Neuronal stem cell (in vitro differentiated cells): Measurements from ENCODE around the gene NAA38.

Source experiments
- DNase-seq: peaks from one replicate; pipeline ENCODE4 v3.0.0-alpha.2; 2013; ENCODE audit warnings: low spot score
- H2AFZ ChIP-seq: one replicate; pipeline ENCODE4 v1.6.1; 2013; ENCODE audit warnings: mild to moderate bottlenecking, low read length, inconsistent platforms
- H2AK5ac ChIP-seq: 2 replicates; pipeline ENCODE4 v1.6.1; 2013; ENCODE audit warnings: low read depth, mild to moderate bottlenecking, inconsistent platforms, low read length, moderate library complexity, mixed read lengths
- H2BK120ac ChIP-seq: 2 replicates; pipeline ENCODE4 v1.6.1; 2013; ENCODE audit warnings: low read depth, mild to moderate bottlenecking, inconsistent platforms, low read length, moderate library complexity, mixed read lengths
- H2BK12ac ChIP-seq: one replicate; pipeline ENCODE4 v1.6.1; 2013; ENCODE audit warnings: low read length, inconsistent platforms
- H2BK15ac ChIP-seq: 2 replicates; pipeline ENCODE4 v1.6.1; 2013; ENCODE audit warnings: mild to moderate bottlenecking, low read length, inconsistent platforms, mixed read lengths
- H2BK5ac ChIP-seq: one replicate; pipeline ENCODE4 v1.6.1; 2013; ENCODE audit warnings: inconsistent platforms, mild to moderate bottlenecking, low read length, moderate library complexity
- H3K14ac ChIP-seq: one replicate; pipeline ENCODE4 v1.6.1; 2013; ENCODE audit warnings: low read length, inconsistent platforms
- H3K18ac ChIP-seq: 2 replicates; pipeline ENCODE4 v1.6.1; 2013; ENCODE audit warnings: low read length, inconsistent platforms
- H3K23ac ChIP-seq: 2 replicates; pipeline ENCODE4 v1.6.1; 2013; ENCODE audit warnings: low read depth, mild to moderate bottlenecking, mixed read lengths, low read length, inconsistent platforms; ENCODE audit not compliant: poor library complexity
- H3K27ac ChIP-seq: replicated peaks from 3 replicates; pipeline ENCODE4 v1.5.1; 2013; ENCODE audit warnings: low read length, inconsistent platforms
- H3K27me3 ChIP-seq, 3 experiments: 2 replicates each; pipeline ENCODE4 v1.6.1; 2013; ENCODE audit warnings: low read length in 3 of 3, mild to moderate bottlenecking in 2 of 3, inconsistent platforms in 1 of 3, low read depth in 1 of 3, mixed read lengths in 1 of 3, moderate library complexity in 1 of 3; ENCODE audit not compliant: control insufficient read depth in 3 of 3, insufficient read depth in 3 of 3
- H3K36me3 ChIP-seq, 2 donors: replicated peaks in 1 of 2; 2 replicates each; pipeline ENCODE4 v1.6.1; 2013; ENCODE audit warnings: low read length in 2 of 2; ENCODE audit not compliant: control insufficient read depth in 2 of 2, insufficient read depth in 2 of 2
- H3K4ac ChIP-seq: 2 replicates; pipeline ENCODE4 v1.6.1; 2013; ENCODE audit warnings: inconsistent platforms, mild to moderate bottlenecking, low read length, moderate library complexity
- H3K4me1 ChIP-seq, 2 donors: 1 replicate in 1 of 2; 2 replicates in 1 of 2; pipeline ENCODE4 v1.6.1; 2013; ENCODE audit warnings: low read length in 2 of 2, low read depth in 1 of 2; ENCODE audit not compliant: control insufficient read depth in 2 of 2, insufficient read depth in 1 of 2
- H3K4me2 ChIP-seq: one replicate; pipeline ENCODE4 v1.6.1; 2013; ENCODE audit warnings: mild to moderate bottlenecking, low read length, inconsistent platforms; ENCODE audit not compliant: insufficient read depth, poor library complexity, severe bottlenecking
- H3K4me3 ChIP-seq, 2 donors: 2 replicates each; pipeline ENCODE4 v1.5.1; 2013; ENCODE audit warnings: low read length in 2 of 2, mild to moderate bottlenecking in 2 of 2, inconsistent platforms in 1 of 2, moderate library complexity in 1 of 2
- H3K79me1 ChIP-seq: one replicate; pipeline ENCODE4 v1.6.1; 2013; ENCODE audit warnings: low read depth, mild to moderate bottlenecking, inconsistent platforms, low read length, moderate library complexity
- H3K9ac ChIP-seq: one replicate; pipeline ENCODE4 v1.6.1; 2013; ENCODE audit warnings: mild to moderate bottlenecking, low read depth, low read length, inconsistent platforms; ENCODE audit not compliant: poor library complexity
- H3K9me3 ChIP-seq, 2 donors: replicated peaks in 1 of 2; 2 replicates each; pipeline versions ENCODE3 to v1.6.1; 2013; ENCODE audit warnings: low read length in 2 of 2, mild to moderate bottlenecking in 2 of 2, inconsistent platforms in 1 of 2, low read depth in 1 of 2, mixed read lengths in 1 of 2, moderate library complexity in 1 of 2; ENCODE audit not compliant: control insufficient read depth in 2 of 2, insufficient read depth in 1 of 2
- H4K8ac ChIP-seq: one replicate; pipeline ENCODE4 v1.6.1; 2013; ENCODE audit warnings: low read depth, mild to moderate bottlenecking, inconsistent platforms, low read length, moderate library complexity
- H4K91ac ChIP-seq: one replicate; pipeline ENCODE4 v1.6.1; 2013; ENCODE audit warnings: low read length, low read depth, mild to moderate bottlenecking, inconsistent platforms; ENCODE audit not compliant: poor library complexity
- whole genome bisulfite sequencing, 2 donors: extraction: QIAGEN DNeasy Blood & Tissue Kit; methylation state at CpG; one replicate each; pipeline ENCODE4 v1.1.7; 2013; ENCODE audit warnings: missing lambda C conversion rate in 2 of 2, mixed read lengths in 1 of 2; ENCODE audit not compliant: insufficient read length in 2 of 2, insufficient replicate concordance in 1 of 2; ENCODE audit errors: extremely low coverage in 2 of 2; 5-methylcytosine and 5-hydroxymethylcytosine counted together

Gene NAA38

GRCh38 chr17:7887038-7887481 lies 29.7 kb upstream of the NAA38 start:
- no peak overlapping the region for H3K4ac ChIP-seq
- H2BK12ac ChIP-seq: no peak overlapping the region
- no peak overlapping the region for H2BK15ac ChIP-seq
- WGBS, 2 donors: no CpG with 5 or more reads among the region's 8 CpGs
- no peak overlapping the region for H3K9ac ChIP-seq
- DNase-seq: no peak
- no peak overlapping the region for H4K91ac ChIP-seq
- peak overlapping the region; percentile 84 for H2AFZ ChIP-seq
- no peak overlapping the region for H4K8ac ChIP-seq
- no peak overlapping the region for H3K27ac ChIP-seq
- no peak overlapping the region for H2BK120ac ChIP-seq
- H3K4me1 ChIP-seq: peaks cover 31 to 32% of the 10 kb centered on the region in 2 donors
- no peaks in the 10 kb centered on the region for H3K79me1 ChIP-seq
- H2AK5ac ChIP-seq: no peak overlapping the region
- H2BK5ac ChIP-seq: no peak overlapping the region
- peaks cover 6 to 37% of the 10 kb centered on the region in 2 donors for H3K36me3 ChIP-seq
- H3K4me2 ChIP-seq: peak overlapping the region; percentile 100
- peaks cover 0 to 1% (median 0%) of the 10 kb centered on the region in 3 experiments for H3K27me3 ChIP-seq
- no peak overlapping the region for H3K23ac ChIP-seq
- no peak overlapping the region for H3K14ac ChIP-seq
- no peak overlapping the region for H3K18ac ChIP-seq
- H3K9me3 ChIP-seq: no peaks in the 10 kb centered on the region
- H3K4me3 ChIP-seq: peak overlapping the region in 1 of 2 donors; percentile 67

GRCh38 chr17:7886227-7887037 lies 29.1 kb upstream of the NAA38 start:
- Histone ChIP-seq H2BK120ac (no peak overlapping the region), H3K4me1 (peaks cover 31 to 32% of the 10 kb centered on the region in 2 donors), H3K9ac (peak overlapping the region; percentile 18), H3K4me2 (peak overlapping the region; percentile 100), H3K9me3 (no peaks in the 10 kb centered on the region), H3K79me1 (no peaks in the 10 kb centered on the region), H2AK5ac (peak overlapping the region; percentile 11), H2BK5ac (peak overlapping the region; percentile 96), H3K27ac (no peak overlapping the region), H3K23ac (no peak overlapping the region), H2BK15ac (no peak overlapping the region), H3K4ac (no peak overlapping the region), H4K8ac (no peak overlapping the region), H3K14ac (no peak overlapping the region), H3K4me3 (peak overlapping the region; percentile 67 to 90), H4K91ac (no peak overlapping the region), H2AFZ (peak overlapping the region; percentile 84), H2BK12ac (no peak overlapping the region), H3K36me3 (peaks cover 5 to 37% of the 10 kb centered on the region in 2 donors), H3K27me3 (peaks cover 0 to 3% (median 0%) of the 10 kb centered on the region in 3 experiments), H3K18ac (peak overlapping the region; percentile 4)
- DNase-seq: peak; percentile 29
- WGBS, 2 donors: no CpG with 5 or more reads among the region's 30 CpGs

GRCh38 chr17:7885367-7886226 lies 28.2 kb upstream of the NAA38 start:
- peak; percentile 70 for DNase-seq
- H2AFZ ChIP-seq: peak overlapping the region; percentile 84
- H3K9ac ChIP-seq: peak overlapping the region; percentile 98
- no CpG with 5 or more reads among the region's 64 CpGs for WGBS, 2 donors
- no peaks in the 10 kb centered on the region for H3K79me1 ChIP-seq
- peak overlapping the region; percentile 67 to 90 for H3K4me3 ChIP-seq
- peak overlapping the region; percentile 79 for H2AK5ac ChIP-seq
- H4K91ac ChIP-seq: no peak overlapping the region
- no peak overlapping the region for H3K27ac ChIP-seq
- H3K18ac ChIP-seq: peak overlapping the region; percentile 99
- peak overlapping the region; percentile 100 for H3K4me2 ChIP-seq
- no peaks in the 10 kb centered on the region for H3K9me3 ChIP-seq
- peak overlapping the region; percentile 98 for H3K23ac ChIP-seq
- H3K14ac ChIP-seq: peak overlapping the region; percentile 92
- peak overlapping the region; percentile 96 for H2BK12ac ChIP-seq
- peak overlapping the region; percentile 96 for H2BK5ac ChIP-seq
- peaks cover 0 to 3% (median 0%) of the 10 kb centered on the region in 3 experiments for H3K27me3 ChIP-seq
- H3K36me3 ChIP-seq: peaks cover 4 to 37% of the 10 kb centered on the region in 2 donors
- H2BK120ac ChIP-seq: no peak overlapping the region
- H3K4me1 ChIP-seq: peaks cover 31 to 32% of the 10 kb centered on the region in 2 donors
- H2BK15ac ChIP-seq: peak overlapping the region; percentile 73
- no peak overlapping the region for H4K8ac ChIP-seq
- H3K4ac ChIP-seq: peak overlapping the region; percentile 67
